ENCODE data around the gene MAML2.

The MAML2 gene

GRCh38 chr11:96075532-96075959 is 267.4 kb downstream of the MAML2 start:
- H3K27me3 ChIP-seq (ENCODE audit: control insufficient read depth in 2 of 2, insufficient read depth in 2 of 2, low read length in 2 of 2): no peaks in the 10 kb centered on the region
- H3K4me1 ChIP-seq (ENCODE audit: control insufficient read depth in 2 of 2, insufficient read depth in 2 of 2, low read length in 2 of 2): peaks cover 2 to 3% of the 10 kb centered on the region in 2 donors
- H3K27ac ChIP-seq (ENCODE audit: low read depth in 2 of 2, low read length in 2 of 2): no peak overlapping the region
- H3K36me3 ChIP-seq (ENCODE audit: control insufficient read depth in 2 of 2, insufficient read depth in 2 of 2, low read length in 2 of 2): peaks cover 0 to 3% of the 10 kb centered on the region in 2 donors
- H3K4me3 ChIP-seq (ENCODE audit: low read length in 2 of 2): no peak overlapping the region
- H3K9me3 ChIP-seq (ENCODE audit: control insufficient read depth in 2 of 2, low read length in 2 of 2): no peaks in the 10 kb centered on the region
- no peak overlapping the region for H3K9ac ChIP-seq (ENCODE audit: low read depth in 1 of 2, low read length in 2 of 2)

GRCh38 chr11:96074551-96075310 is 268.3 kb downstream of the MAML2 start:
- Histone ChIP-seq H3K4me1 (ENCODE audit: control insufficient read depth in 2 of 2, insufficient read depth in 2 of 2, low read length in 2 of 2) (peaks cover 2 to 3% of the 10 kb centered on the region in 2 donors), H3K27me3 (ENCODE audit: control insufficient read depth in 2 of 2, insufficient read depth in 2 of 2, low read length in 2 of 2) (no peaks in the 10 kb centered on the region), H3K36me3 (ENCODE audit: control insufficient read depth in 2 of 2, insufficient read depth in 2 of 2, low read length in 2 of 2) (peaks cover 0 to 3% of the 10 kb centered on the region in 2 donors), H3K4me3 (ENCODE audit: low read length in 2 of 2) (no peak overlapping the region), H3K9ac (ENCODE audit: low read depth in 1 of 2, low read length in 2 of 2) (no peak overlapping the region), H3K9me3 (ENCODE audit: control insufficient read depth in 2 of 2, low read length in 2 of 2) (no peaks in the 10 kb centered on the region), H3K27ac (ENCODE audit: low read depth in 2 of 2, low read length in 2 of 2) (no peak overlapping the region)

GRCh38 chr11:96073536-96073935 is 269.5 kb downstream of the MAML2 start:
- Histone ChIP-seq H3K4me3 (ENCODE audit: low read length in 2 of 2) (peak overlapping the region in 1 of 2 donors; percentile 8), H3K36me3 (ENCODE audit: control insufficient read depth in 2 of 2, insufficient read depth in 2 of 2, low read length in 2 of 2) (peaks cover 0 to 3% of the 10 kb centered on the region in 2 donors), H3K27me3 (ENCODE audit: control insufficient read depth in 2 of 2, insufficient read depth in 2 of 2, low read length in 2 of 2) (no peaks in the 10 kb centered on the region), H3K4me1 (ENCODE audit: control insufficient read depth in 2 of 2, insufficient read depth in 2 of 2, low read length in 2 of 2) (peaks cover 2 to 3% of the 10 kb centered on the region in 2 donors), H3K27ac (ENCODE audit: low read depth in 2 of 2, low read length in 2 of 2) (no peak overlapping the region), H3K9me3 (ENCODE audit: control insufficient read depth in 2 of 2, low read length in 2 of 2) (no peaks in the 10 kb centered on the region), H3K9ac (ENCODE audit: low read depth in 1 of 2, low read length in 2 of 2) (no peak overlapping the region)

- H3K36me3 ChIP-seq (ENCODE audit: control insufficient read depth in 2 of 2, insufficient read depth in 2 of 2, low read length in 2 of 2): peaks cover 0 to 3% of the 10 kb centered on the region in 2 donors
- H3K9ac ChIP-seq (ENCODE audit: low read depth in 1 of 2, low read length in 2 of 2): no peak overlapping the region
- peaks cover 2 to 3% of the 10 kb centered on the region in 2 donors for H3K4me1 ChIP-seq (ENCODE audit: control insufficient read depth in 2 of 2, insufficient read depth in 2 of 2, low read length in 2 of 2)
- no peaks in the 10 kb centered on the region for H3K27me3 ChIP-seq (ENCODE audit: control insufficient read depth in 2 of 2, insufficient read depth in 2 of 2, low read length in 2 of 2)
- no peak overlapping the region for H3K27ac ChIP-seq (ENCODE audit: low read depth in 2 of 2, low read length in 2 of 2)
- no peak overlapping the region for H3K4me3 ChIP-seq (ENCODE audit: low read length in 2 of 2)
- H3K9me3 ChIP-seq (ENCODE audit: control insufficient read depth in 2 of 2, low read length in 2 of 2): no peaks in the 10 kb centered on the region
Observed at GRCh38 chr11:96072592-96072991, 270.4 kb downstream of the MAML2 start.

- Histone ChIP-seq H3K4me1 (ENCODE audit: control insufficient read depth in 2 of 2, insufficient read depth in 2 of 2, low read length in 2 of 2) (peaks cover 2 to 3% of the 10 kb centered on the region in 2 donors), H3K9ac (ENCODE audit: low read depth in 1 of 2, low read length in 2 of 2) (no peak overlapping the region), H3K27ac (ENCODE audit: low read depth in 2 of 2, low read length in 2 of 2) (no peak overlapping the region), H3K27me3 (ENCODE audit: control insufficient read depth in 2 of 2, insufficient read depth in 2 of 2, low read length in 2 of 2) (no peaks in the 10 kb centered on the region), H3K36me3 (ENCODE audit: control insufficient read depth in 2 of 2, insufficient read depth in 2 of 2, low read length in 2 of 2) (peaks cover 0 to 3% of the 10 kb centered on the region in 2 donors), H3K9me3 (ENCODE audit: control insufficient read depth in 2 of 2, low read length in 2 of 2) (no peaks in the 10 kb centered on the region), H3K4me3 (ENCODE audit: low read length in 2 of 2) (no peak overlapping the region)
Observed at GRCh38 chr11:96070453-96070852, 272.5 kb downstream of the MAML2 start.

GRCh38 chr11:96067160-96067559 is 275.8 kb downstream of the MAML2 start:
- Histone ChIP-seq H3K27ac (ENCODE audit: low read depth in 2 of 2, low read length in 2 of 2) (no peak overlapping the region), H3K27me3 (ENCODE audit: control insufficient read depth in 2 of 2, insufficient read depth in 2 of 2, low read length in 2 of 2) (no peaks in the 10 kb centered on the region), H3K4me3 (ENCODE audit: low read length in 2 of 2) (no peak overlapping the region), H3K9ac (ENCODE audit: low read depth in 1 of 2, low read length in 2 of 2) (no peak overlapping the region), H3K4me1 (ENCODE audit: control insufficient read depth in 2 of 2, insufficient read depth in 2 of 2, low read length in 2 of 2) (no peaks in the 10 kb centered on the region), H3K9me3 (ENCODE audit: control insufficient read depth in 2 of 2, low read length in 2 of 2) (no peaks in the 10 kb centered on the region), H3K36me3 (ENCODE audit: control insufficient read depth in 2 of 2, insufficient read depth in 2 of 2, low read length in 2 of 2) (peaks cover 0 to 3% of the 10 kb centered on the region in 2 donors)

GRCh38 chr11:96065379-96065778 is 277.6 kb downstream of the MAML2 start:
- Histone ChIP-seq H3K27ac (ENCODE audit: low read depth in 2 of 2, low read length in 2 of 2) (no peak overlapping the region), H3K27me3 (ENCODE audit: control insufficient read depth in 2 of 2, insufficient read depth in 2 of 2, low read length in 2 of 2) (no peaks in the 10 kb centered on the region), H3K9ac (ENCODE audit: low read depth in 1 of 2, low read length in 2 of 2) (no peak overlapping the region)

GRCh38 chr11:96063886-96064285 is 279.1 kb downstream of the MAML2 start:
- Histone ChIP-seq H3K27ac (ENCODE audit: low read depth in 2 of 2, low read length in 2 of 2) (no peak overlapping the region), H3K9ac (ENCODE audit: low read depth in 1 of 2, low read length in 2 of 2) (no peak overlapping the region), H3K4me3 (ENCODE audit: low read length in 2 of 2) (no peak overlapping the region), H3K4me1 (ENCODE audit: control insufficient read depth in 2 of 2, insufficient read depth in 2 of 2, low read length in 2 of 2) (no peaks in the 10 kb centered on the region), H3K36me3 (ENCODE audit: control insufficient read depth in 2 of 2, insufficient read depth in 2 of 2, low read length in 2 of 2) (peaks cover 0 to 2% of the 10 kb centered on the region in 2 donors), H3K9me3 (ENCODE audit: control insufficient read depth in 2 of 2, low read length in 2 of 2) (no peaks in the 10 kb centered on the region), H3K27me3 (ENCODE audit: control insufficient read depth in 2 of 2, insufficient read depth in 2 of 2, low read length in 2 of 2) (no peaks in the 10 kb centered on the region)

More at GRCh38 chr11:96065379-96065778, 277.6 kb downstream of the MAML2 start:
- Histone ChIP-seq H3K9me3 (ENCODE audit: control insufficient read depth in 2 of 2, low read length in 2 of 2) (no peaks in the 10 kb centered on the region), H3K36me3 (ENCODE audit: control insufficient read depth in 2 of 2, insufficient read depth in 2 of 2, low read length in 2 of 2) (no peaks in the 10 kb centered on the region), H3K4me1 (ENCODE audit: control insufficient read depth in 2 of 2, insufficient read depth in 2 of 2, low read length in 2 of 2) (no peaks in the 10 kb centered on the region), H3K4me3 (ENCODE audit: low read length in 2 of 2) (no peak overlapping the region)

- Histone ChIP-seq H3K9me3 (ENCODE audit: control insufficient read depth in 2 of 2, low read length in 2 of 2) (no peaks in the 10 kb centered on the region), H3K27ac (ENCODE audit: low read depth in 2 of 2, low read length in 2 of 2) (no peak overlapping the region), H3K4me1 (ENCODE audit: control insufficient read depth in 2 of 2, insufficient read depth in 2 of 2, low read length in 2 of 2) (no peaks in the 10 kb centered on the region), H3K27me3 (ENCODE audit: control insufficient read depth in 2 of 2, insufficient read depth in 2 of 2, low read length in 2 of 2) (no peaks in the 10 kb centered on the region), H3K36me3 (ENCODE audit: control insufficient read depth in 2 of 2, insufficient read depth in 2 of 2, low read length in 2 of 2) (peaks cover 0 to 2% of the 10 kb centered on the region in 2 donors), H3K4me3 (ENCODE audit: low read length in 2 of 2) (no peak overlapping the region), H3K9ac (ENCODE audit: low read depth in 1 of 2, low read length in 2 of 2) (no peak overlapping the region)
Observed at GRCh38 chr11:96063053-96063452, 279.9 kb downstream of the MAML2 start.

- no peaks in the 10 kb centered on the region for H3K4me1 ChIP-seq (ENCODE audit: control insufficient read depth in 2 of 2, insufficient read depth in 2 of 2, low read length in 2 of 2)
- H3K27ac ChIP-seq (ENCODE audit: low read depth in 2 of 2, low read length in 2 of 2): no peak overlapping the region
Observed at GRCh38 chr11:96062134-96062533, 280.9 kb downstream of the MAML2 start.

More at GRCh38 chr11:96062134-96062533, 280.9 kb downstream of the MAML2 start:
- H3K27me3 ChIP-seq (ENCODE audit: control insufficient read depth in 2 of 2, insufficient read depth in 2 of 2, low read length in 2 of 2): no peaks in the 10 kb centered on the region
- no peak overlapping the region for H3K4me3 ChIP-seq (ENCODE audit: low read length in 2 of 2)
- no peaks in the 10 kb centered on the region for H3K9me3 ChIP-seq (ENCODE audit: control insufficient read depth in 2 of 2, low read length in 2 of 2)
- H3K9ac ChIP-seq (ENCODE audit: low read depth in 1 of 2, low read length in 2 of 2): no peak overlapping the region
- H3K36me3 ChIP-seq (ENCODE audit: control insufficient read depth in 2 of 2, insufficient read depth in 2 of 2, low read length in 2 of 2): peaks cover 0 to 2% of the 10 kb centered on the region in 2 donors
